ENCODE results near the gene ALK. TPM values are rescaled to one million over a fixed set of nuclear protein-coding genes. Genes with fewer than 3 reads are reported as not detected.

Gene ALK
- total RNA-seq, 2 donors from 2014 or later = 0.25 TPM; not detected in 1

DNA sequence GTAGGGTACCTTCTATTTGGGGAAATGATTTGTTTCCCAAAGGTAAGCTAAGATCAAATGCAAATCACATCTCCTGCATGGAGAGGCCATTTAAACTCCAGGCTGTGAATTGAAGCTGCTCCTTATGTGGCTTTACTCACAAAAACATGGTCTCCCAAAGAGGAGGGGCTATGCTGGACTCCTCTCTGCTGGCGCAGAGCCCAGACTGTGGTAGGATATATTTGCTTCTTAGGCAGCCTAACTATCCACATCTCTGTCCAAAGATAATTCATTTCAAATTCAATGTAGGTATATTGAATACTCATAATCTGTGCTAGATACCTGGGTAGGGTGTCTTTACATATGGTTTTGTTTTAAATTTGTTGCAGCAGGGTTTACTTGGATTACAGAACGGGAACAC, 358.5 kb downstream of the ALK start:
- ATAC-seq (replicated peaks in 1 of 2) (no peak), DNase-seq (no peak)
- H3K4me3 Mint-ChIP-seq = no peak overlapping the region
- H3K27ac Mint-ChIP-seq = no peak overlapping the region
- H3K9me3 Mint-ChIP-seq = no peaks in the 10 kb centered on the region
- peaks cover 7% of the 10 kb centered on the region for H3K27me3 Mint-ChIP-seq (ENCODE audit: low read depth)
- no peaks in the 10 kb centered on the region for H3K36me3 Mint-ChIP-seq (ENCODE audit: insufficient read depth in 2 of 2)
- H3K4me1 Mint-ChIP-seq (ENCODE audit: low read depth) = no peaks in the 10 kb centered on the region

DNA sequence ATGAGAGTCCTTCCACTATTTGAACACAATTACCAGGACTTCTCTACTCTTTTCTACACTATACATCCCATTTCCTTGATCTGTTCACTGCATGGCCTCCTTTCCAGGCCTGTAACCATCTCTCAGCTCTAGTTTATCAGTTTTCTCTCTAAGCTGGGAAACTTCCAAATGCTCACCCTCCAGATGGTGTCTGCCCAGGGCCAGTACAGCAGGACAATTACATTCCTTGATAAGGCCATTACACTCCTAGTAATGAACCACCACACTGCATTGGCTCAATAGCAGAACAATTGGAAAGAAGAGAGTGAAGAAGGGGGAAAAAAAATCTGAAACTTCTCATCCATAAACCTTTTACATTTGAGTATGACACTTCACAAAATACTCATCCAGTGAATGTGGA, 359.1 kb downstream of the ALK start:
- Mint-ChIP-seq H3K27me3 (ENCODE audit: low read depth) (peaks cover 7% of the 10 kb centered on the region), H3K4me1 (ENCODE audit: low read depth) (no peaks in the 10 kb centered on the region), H3K9me3 (no peaks in the 10 kb centered on the region), H3K4me3 (no peak overlapping the region), H3K27ac (no peak overlapping the region), H3K36me3 (ENCODE audit: insufficient read depth in 2 of 2) (no peaks in the 10 kb centered on the region)
- ATAC-seq (replicated peaks in 1 of 2) (no peak), DNase-seq (no peak)

DNA sequence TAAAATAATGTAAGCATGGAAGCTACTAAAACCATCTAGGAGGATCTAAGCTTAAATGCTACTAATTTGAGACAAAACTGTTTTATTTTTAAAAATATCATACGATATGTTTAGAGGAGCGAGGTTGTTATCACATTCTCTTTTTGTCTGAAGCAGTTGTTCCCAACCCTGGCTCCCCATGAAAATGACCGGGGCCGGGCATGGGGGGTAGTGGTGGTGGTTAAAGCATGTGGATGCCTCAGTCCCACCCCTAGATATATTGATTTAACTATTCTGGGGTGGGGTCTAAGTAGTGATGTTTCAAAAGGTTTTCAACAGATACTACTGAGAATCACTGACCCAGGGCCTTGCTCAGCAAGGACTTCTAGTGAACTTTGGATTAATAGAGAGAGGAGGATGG, 359.8 kb downstream of the ALK start:
- H3K27me3 Mint-ChIP-seq (ENCODE audit: low read depth) = peaks cover 7% of the 10 kb centered on the region

DNA sequence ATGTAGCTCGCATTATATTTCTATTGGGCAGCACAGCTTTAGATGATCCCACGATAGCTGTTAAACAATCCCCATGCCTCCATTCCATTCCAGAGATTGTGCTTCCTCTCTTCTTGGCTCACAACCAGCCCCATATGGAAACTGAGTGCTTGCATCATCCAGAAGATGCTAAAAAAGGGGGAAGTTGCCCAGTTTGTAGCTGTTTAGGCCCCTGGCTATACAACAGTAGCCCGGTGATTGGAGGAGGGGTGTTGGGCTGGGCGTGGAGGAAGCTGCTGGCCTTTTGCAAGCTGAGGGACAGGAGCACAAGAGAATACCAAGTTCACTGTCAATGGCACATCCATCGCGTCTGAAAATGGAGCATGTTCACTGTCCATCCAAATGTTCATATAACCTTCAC, 360.2 kb downstream of the ALK start:
- Mint-ChIP-seq H3K4me1 (ENCODE audit: low read depth) (no peaks in the 10 kb centered on the region), H3K27ac (no peak overlapping the region), H3K27me3 (ENCODE audit: low read depth) (peaks cover 7% of the 10 kb centered on the region), H3K9me3 (no peaks in the 10 kb centered on the region), H3K4me3 (no peak overlapping the region), H3K36me3 (ENCODE audit: insufficient read depth in 2 of 2) (no peaks in the 10 kb centered on the region)
- ATAC-seq (replicated peaks in 1 of 2) (no peak), DNase-seq (no peak)

More for the DNA sequence above, 359.8 kb downstream of the ALK start:
- ATAC-seq (replicated peaks in 1 of 2) (no peak), DNase-seq (no peak)
- no peak overlapping the region for H3K4me3 Mint-ChIP-seq
- no peaks in the 10 kb centered on the region for H3K36me3 Mint-ChIP-seq (ENCODE audit: insufficient read depth in 2 of 2)
- H3K27ac Mint-ChIP-seq = no peak overlapping the region
- H3K4me1 Mint-ChIP-seq (ENCODE audit: low read depth) = no peaks in the 10 kb centered on the region
- H3K9me3 Mint-ChIP-seq = no peaks in the 10 kb centered on the region

DNA sequence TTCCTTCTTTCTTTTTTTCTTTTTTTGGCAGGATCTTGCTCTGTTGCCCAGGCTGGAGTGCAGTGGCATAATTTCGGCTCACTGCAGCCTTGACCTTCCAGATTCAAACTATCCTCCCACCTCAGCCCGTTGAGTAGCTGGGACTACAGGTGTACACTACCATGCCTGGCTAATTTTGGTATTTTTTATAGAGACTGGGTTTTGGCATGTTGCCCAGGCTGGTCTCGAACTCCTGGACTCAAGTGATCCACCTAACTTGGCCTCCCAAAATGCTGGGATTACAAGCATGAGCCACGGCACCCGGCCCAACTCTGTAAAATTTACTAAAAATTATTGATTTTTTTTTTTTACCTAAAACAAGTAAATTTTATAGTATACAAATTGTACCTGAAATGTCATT, 360.8 kb downstream of the ALK start:
- Mint-ChIP-seq H3K4me3 (no peak overlapping the region), H3K27me3 (ENCODE audit: low read depth) (peaks cover 7% of the 10 kb centered on the region), H3K36me3 (ENCODE audit: insufficient read depth in 2 of 2) (no peaks in the 10 kb centered on the region), H3K4me1 (ENCODE audit: low read depth) (no peaks in the 10 kb centered on the region), H3K27ac (no peak overlapping the region), H3K9me3 (no peaks in the 10 kb centered on the region)
- ATAC-seq (replicated peaks in 1 of 2) (no peak), DNase-seq (no peak)

DNA sequence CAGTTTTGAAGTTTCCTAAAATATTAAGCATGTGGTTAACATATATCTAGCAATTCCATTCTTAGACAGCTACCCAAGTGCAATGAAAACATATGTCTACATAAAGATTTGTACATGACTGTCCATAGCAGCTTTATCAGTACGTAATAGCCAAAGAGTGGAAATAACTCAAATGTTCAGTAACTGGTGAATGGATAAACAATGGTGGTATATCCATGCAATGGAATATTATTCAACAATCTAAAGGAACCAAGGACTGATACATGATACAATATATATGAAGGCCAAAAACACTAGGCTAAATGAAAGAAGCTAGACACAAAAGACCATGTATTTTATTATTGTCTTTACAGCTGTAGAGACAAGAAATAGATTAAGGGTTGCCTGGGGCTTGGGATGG, 361.4 kb downstream of the ALK start:
- no peaks in the 10 kb centered on the region for H3K9me3 Mint-ChIP-seq
- H3K27me3 Mint-ChIP-seq (ENCODE audit: low read depth) = peaks cover 8% of the 10 kb centered on the region
- no peaks in the 10 kb centered on the region for H3K4me1 Mint-ChIP-seq (ENCODE audit: low read depth)
- H3K27ac Mint-ChIP-seq = no peak overlapping the region
- ATAC-seq (replicated peaks in 1 of 2) (no peak), DNase-seq (no peak)
- H3K36me3 Mint-ChIP-seq (ENCODE audit: insufficient read depth in 2 of 2) = no peaks in the 10 kb centered on the region
- no peak overlapping the region for H3K4me3 Mint-ChIP-seq

DNA sequence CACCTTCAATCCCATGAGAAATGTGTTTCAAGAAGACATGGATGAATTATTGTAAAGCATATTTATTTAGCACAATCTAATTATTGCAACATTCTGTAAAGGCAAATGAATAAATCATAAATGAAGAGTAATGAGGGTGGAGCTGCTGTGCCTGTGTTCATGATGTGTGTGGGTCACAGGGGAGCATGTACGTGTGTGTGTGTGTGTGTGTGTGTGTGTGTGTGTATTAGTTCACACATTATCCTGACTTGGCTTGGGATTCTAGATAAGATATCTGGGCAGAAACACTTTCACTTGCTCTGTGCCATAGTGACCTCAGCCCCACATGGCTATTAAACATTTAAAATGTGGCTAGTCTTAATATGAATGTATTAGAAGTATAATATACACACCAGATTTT, 361.8 kb downstream of the ALK start:
- Mint-ChIP-seq H3K4me3 (no peak overlapping the region), H3K4me1 (ENCODE audit: low read depth) (no peaks in the 10 kb centered on the region), H3K27me3 (ENCODE audit: low read depth) (peaks cover 6% of the 10 kb centered on the region), H3K36me3 (ENCODE audit: insufficient read depth in 2 of 2) (no peaks in the 10 kb centered on the region), H3K27ac (no peak overlapping the region), H3K9me3 (no peaks in the 10 kb centered on the region)
- ATAC-seq (replicated peaks in 1 of 2) (no peak), DNase-seq (no peak)

DNA sequence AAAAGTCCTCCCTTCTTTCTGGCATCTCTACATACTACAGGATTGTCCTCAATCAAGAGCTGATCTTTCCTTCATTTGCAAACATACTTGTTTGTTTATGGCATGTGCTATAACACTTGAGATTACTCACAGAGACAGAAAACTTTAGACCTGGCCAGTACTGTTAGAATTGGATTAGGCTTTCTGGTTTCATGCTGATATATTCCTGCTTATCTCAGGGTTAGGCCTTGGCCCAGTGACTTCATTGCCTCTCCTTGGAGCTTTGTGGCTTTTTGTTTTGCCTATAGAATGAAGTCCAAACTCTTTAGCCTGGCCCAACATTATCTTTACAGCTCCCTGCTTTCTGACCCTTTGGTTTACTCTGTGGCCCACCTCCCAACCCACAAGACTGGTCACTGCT, 363.3 kb downstream of the ALK start:
- Mint-ChIP-seq H3K4me3 (no peak overlapping the region), H3K27ac (no peak overlapping the region), H3K9me3 (no peaks in the 10 kb centered on the region), H3K4me1 (ENCODE audit: low read depth) (no peaks in the 10 kb centered on the region), H3K36me3 (ENCODE audit: insufficient read depth in 2 of 2) (no peaks in the 10 kb centered on the region), H3K27me3 (ENCODE audit: low read depth) (peaks cover 6% of the 10 kb centered on the region)
- DNase-seq = no peak
- no peak for ATAC-seq (replicated peaks in 1 of 2)

DNA sequence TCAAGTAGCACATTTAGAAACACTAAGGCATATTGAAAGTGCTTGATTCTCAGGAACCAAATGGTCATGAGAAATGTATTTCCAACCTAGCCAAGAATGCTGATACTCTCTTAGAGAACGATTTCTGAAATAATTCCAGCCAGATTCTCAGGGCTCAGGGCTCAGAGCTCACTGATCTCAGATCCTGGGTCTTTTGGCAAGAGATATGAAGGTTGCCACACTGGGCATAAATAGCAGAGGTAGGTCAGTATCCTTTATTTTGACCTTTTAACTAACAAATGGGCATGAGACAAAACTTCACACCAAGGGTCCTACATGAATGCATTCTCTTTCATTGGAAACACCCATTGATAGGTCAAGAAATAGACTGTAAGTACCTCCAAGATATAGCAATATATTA, 364.1 kb downstream of the ALK start:
- ATAC-seq (replicated peaks in 1 of 2) (no peak), DNase-seq (no peak)
- H3K36me3 Mint-ChIP-seq (ENCODE audit: insufficient read depth in 2 of 2) = no peaks in the 10 kb centered on the region
- no peaks in the 10 kb centered on the region for H3K9me3 Mint-ChIP-seq
- no peak overlapping the region for H3K4me3 Mint-ChIP-seq
- H3K27ac Mint-ChIP-seq = no peak overlapping the region
- no peaks in the 10 kb centered on the region for H3K4me1 Mint-ChIP-seq (ENCODE audit: low read depth)
- H3K27me3 Mint-ChIP-seq (ENCODE audit: low read depth) = peaks cover 6% of the 10 kb centered on the region

DNA sequence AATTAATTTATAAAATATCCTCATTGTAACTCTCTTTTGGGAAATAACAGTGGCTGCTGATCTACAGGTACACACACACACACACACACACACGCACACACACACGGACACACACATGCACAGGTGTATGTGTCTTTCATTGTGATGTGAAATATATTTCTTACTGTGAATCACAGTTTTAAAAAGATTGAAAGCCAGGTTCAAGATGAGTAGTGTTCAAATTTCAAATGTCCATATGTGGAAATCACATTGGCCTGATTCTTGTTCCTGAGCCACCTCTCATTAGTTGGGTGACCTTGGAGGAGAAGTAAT, 372.4 kb downstream of the ALK start:
- no peaks in the 10 kb centered on the region for H3K36me3 Mint-ChIP-seq (ENCODE audit: insufficient read depth in 2 of 2)
- peaks cover 21% of the 10 kb centered on the region for H3K27me3 Mint-ChIP-seq (ENCODE audit: low read depth)
- ATAC-seq (replicated peaks in 1 of 2) (no peak), DNase-seq (no peak)
- no peak overlapping the region for H3K4me3 Mint-ChIP-seq
- H3K9me3 Mint-ChIP-seq = no peaks in the 10 kb centered on the region
- no peaks in the 10 kb centered on the region for H3K4me1 Mint-ChIP-seq (ENCODE audit: low read depth)
- no peak overlapping the region for H3K27ac Mint-ChIP-seq

DNA sequence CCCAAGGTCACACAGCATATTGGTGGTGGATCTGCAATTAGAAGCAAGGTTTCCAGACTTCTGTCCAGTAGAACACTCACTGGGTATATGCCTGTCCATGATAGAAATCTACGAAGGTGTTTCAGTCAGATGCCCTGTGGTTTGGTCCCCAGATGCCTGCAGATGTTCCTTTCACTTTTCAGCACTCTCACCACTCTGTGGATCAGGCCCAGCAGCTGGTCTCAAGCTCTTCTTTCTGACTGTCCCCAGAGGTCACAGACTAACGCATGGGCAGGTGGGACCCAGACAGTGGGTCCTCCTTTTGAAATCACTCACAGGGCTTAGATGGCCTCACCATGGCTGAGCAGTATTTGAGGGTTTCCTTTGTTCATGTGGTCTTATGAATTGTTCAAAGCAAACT, 376.5 kb downstream of the ALK start:
- H3K27ac Mint-ChIP-seq = no peak overlapping the region
- peaks cover 21% of the 10 kb centered on the region for H3K27me3 Mint-ChIP-seq (ENCODE audit: low read depth)

DNA sequence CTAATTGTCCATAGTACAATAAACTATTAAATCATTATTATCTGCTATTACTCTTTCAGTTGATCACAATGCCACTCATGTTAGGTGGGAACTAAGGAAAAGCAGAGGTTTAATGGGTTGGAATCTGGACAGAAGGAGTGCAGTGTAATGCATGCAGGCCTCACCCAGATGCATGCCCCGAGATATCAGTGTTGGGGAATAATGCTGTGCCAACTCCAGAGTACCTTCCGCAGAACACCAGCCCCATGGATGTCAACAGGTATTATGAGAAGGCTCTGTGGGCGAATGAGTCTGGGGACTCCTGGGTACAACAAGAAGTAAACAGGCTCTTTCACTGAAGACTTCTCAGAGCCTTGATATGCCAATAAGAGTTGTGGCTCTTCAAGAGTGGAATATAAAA, 377.4 kb downstream of the ALK start:
- no peak for DNase-seq
- H3K9me3 Mint-ChIP-seq = no peaks in the 10 kb centered on the region
- ATAC-seq (replicated peaks in 1 of 2) = no peak
- no peak overlapping the region for H3K27ac Mint-ChIP-seq
- H3K27me3 Mint-ChIP-seq (ENCODE audit: low read depth) = peaks cover 27% of the 10 kb centered on the region
- no peak overlapping the region for H3K4me3 Mint-ChIP-seq
- H3K4me1 Mint-ChIP-seq (ENCODE audit: low read depth) = no peaks in the 10 kb centered on the region
- no peaks in the 10 kb centered on the region for H3K36me3 Mint-ChIP-seq (ENCODE audit: insufficient read depth in 2 of 2)

More for the DNA sequence above, 376.5 kb downstream of the ALK start:
- Mint-ChIP-seq H3K4me1 (ENCODE audit: low read depth) (no peaks in the 10 kb centered on the region), H3K36me3 (ENCODE audit: insufficient read depth in 2 of 2) (no peaks in the 10 kb centered on the region), H3K9me3 (no peaks in the 10 kb centered on the region), H3K4me3 (no peak overlapping the region)
- ATAC-seq (replicated peaks in 1 of 2) = no peak
- no peak for DNase-seq

DNA sequence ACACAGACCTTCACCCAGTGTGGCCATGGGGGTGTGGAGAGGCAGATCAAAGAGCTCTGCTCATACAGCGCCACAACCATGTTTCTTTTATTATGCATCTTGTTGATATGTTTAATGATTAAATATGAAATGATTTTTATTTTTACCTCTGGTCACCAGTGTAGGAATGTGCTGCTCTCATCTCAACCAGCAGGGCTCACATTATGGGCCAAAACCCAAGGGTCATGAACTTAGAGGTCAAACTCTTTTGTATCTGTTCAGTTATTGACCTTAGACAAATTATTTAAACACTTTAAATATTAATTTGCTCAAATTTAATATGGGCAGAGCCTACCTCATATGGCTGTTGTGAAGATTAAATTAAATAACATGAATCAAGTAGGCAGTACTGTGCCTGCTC, 386.2 kb downstream of the ALK start:
- Mint-ChIP-seq H3K27ac (no peak overlapping the region), H3K9me3 (peaks cover 0 to 1% of the 10 kb centered on the region in 2 donors), H3K36me3 (ENCODE audit: insufficient read depth in 2 of 2) (no peaks in the 10 kb centered on the region), H3K4me3 (no peak overlapping the region), H3K27me3 (ENCODE audit: low read depth) (peaks cover 43% of the 10 kb centered on the region), H3K4me1 (ENCODE audit: low read depth) (no peaks in the 10 kb centered on the region)
- ATAC-seq (replicated peaks in 1 of 2) (no peak), DNase-seq (no peak)

DNA sequence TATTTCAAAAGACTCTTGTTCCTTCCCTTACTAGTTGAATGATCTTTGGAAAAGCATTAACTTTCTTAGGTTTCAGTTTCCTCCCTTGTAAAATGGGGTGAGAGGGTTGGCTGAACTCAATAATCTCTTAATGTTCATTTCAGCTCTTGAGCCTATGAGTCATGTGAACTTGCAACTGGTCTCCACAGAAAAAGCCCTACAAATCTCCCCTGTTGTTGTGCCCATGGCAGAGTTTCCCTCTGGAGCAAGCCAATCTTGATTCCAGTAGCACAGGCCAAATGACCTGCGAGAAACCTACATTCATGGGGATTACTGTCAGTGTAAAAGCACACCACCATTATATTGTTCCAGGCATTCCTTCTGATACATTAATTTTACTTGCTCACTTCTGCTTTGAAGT, 388.9 kb downstream of the ALK start:
- H3K27ac Mint-ChIP-seq = no peak overlapping the region
- H3K4me1 Mint-ChIP-seq (ENCODE audit: low read depth) = peaks cover 6% of the 10 kb centered on the region
- peaks cover 0 to 1% of the 10 kb centered on the region in 2 donors for H3K9me3 Mint-ChIP-seq
- H3K27me3 Mint-ChIP-seq (ENCODE audit: low read depth) = peaks cover 48% of the 10 kb centered on the region
- ATAC-seq (replicated peaks in 1 of 2) = no peak
- H3K36me3 Mint-ChIP-seq (ENCODE audit: insufficient read depth in 2 of 2) = no peaks in the 10 kb centered on the region
- DNase-seq = no peak
- no peak overlapping the region for H3K4me3 Mint-ChIP-seq

DNA sequence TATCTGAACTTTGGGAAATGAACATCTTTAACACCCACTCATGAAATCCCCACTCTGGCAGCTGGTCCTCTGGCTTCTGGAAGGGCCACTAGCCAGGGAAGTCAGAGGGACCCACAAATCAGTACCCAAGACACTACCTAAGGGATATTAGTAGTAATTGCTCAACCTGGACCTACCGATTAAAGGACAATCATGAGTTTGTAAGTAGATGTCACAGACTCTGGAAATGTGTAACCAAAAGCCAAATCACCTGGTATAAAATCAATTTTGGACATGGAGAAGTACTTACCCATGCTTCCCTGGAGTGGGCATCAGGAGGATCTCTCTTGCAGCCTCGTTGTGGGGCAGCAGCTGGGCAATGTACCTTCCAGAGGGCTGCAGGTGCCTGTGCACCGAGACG, 389.8 kb downstream of the ALK start:
- Mint-ChIP-seq H3K27ac (no peak overlapping the region), H3K4me3 (no peak overlapping the region), H3K36me3 (ENCODE audit: insufficient read depth in 2 of 2) (no peaks in the 10 kb centered on the region), H3K4me1 (ENCODE audit: low read depth) (peaks cover 6% of the 10 kb centered on the region), H3K9me3 (no peaks in the 10 kb centered on the region), H3K27me3 (ENCODE audit: low read depth) (peaks cover 47% of the 10 kb centered on the region)
- no peak for ATAC-seq (replicated peaks in 1 of 2)
- no peak for DNase-seq
